LNCaP clone FGC (cell line): ENCODE measurements around the gene CIDEA.
A peak's percentile ranks its signal among the peaks of the same experiment; 100 is the strongest.

Experiments
- DNase-seq: peaks from one replicate; pipeline ENCODE4 v3.0.0-alpha.2; 2011; ENCODE audit warnings: low read depth
- H3K4me3 ChIP-seq: 2 replicates; pipeline ENCODE4 v1.5.1; 2011; ENCODE audit warnings: mild to moderate bottlenecking, low read depth, low read length, control low read depth
- TF ChIP-seq, protein P1 (sequence below): IDR thresholded peaks from 2 replicates; pipeline ENCODE4 v1.5.1; 2012; ENCODE audit warnings: mild to moderate bottlenecking; ENCODE audit not compliant: control insufficient read depth, insufficient read depth; ENCODE audit errors: extremely low read depth

Gene CIDEA

GRCh38 chr18:12255626-12256026 is 1.5 kb downstream of the CIDEA start:
- H3K4me3 ChIP-seq: no peak overlapping the region
- TF ChIP-seq, protein P1, sequence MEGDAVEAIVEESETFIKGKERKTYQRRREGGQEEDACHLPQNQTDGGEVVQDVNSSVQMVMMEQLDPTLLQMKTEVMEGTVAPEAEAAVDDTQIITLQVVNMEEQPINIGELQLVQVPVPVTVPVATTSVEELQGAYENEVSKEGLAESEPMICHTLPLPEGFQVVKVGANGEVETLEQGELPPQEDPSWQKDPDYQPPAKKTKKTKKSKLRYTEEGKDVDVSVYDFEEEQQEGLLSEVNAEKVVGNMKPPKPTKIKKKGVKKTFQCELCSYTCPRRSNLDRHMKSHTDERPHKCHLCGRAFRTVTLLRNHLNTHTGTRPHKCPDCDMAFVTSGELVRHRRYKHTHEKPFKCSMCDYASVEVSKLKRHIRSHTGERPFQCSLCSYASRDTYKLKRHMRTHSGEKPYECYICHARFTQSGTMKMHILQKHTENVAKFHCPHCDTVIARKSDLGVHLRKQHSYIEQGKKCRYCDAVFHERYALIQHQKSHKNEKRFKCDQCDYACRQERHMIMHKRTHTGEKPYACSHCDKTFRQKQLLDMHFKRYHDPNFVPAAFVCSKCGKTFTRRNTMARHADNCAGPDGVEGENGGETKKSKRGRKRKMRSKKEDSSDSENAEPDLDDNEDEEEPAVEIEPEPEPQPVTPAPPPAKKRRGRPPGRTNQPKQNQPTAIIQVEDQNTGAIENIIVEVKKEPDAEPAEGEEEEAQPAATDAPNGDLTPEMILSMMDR: no peak
- no peak for DNase-seq

DNA sequence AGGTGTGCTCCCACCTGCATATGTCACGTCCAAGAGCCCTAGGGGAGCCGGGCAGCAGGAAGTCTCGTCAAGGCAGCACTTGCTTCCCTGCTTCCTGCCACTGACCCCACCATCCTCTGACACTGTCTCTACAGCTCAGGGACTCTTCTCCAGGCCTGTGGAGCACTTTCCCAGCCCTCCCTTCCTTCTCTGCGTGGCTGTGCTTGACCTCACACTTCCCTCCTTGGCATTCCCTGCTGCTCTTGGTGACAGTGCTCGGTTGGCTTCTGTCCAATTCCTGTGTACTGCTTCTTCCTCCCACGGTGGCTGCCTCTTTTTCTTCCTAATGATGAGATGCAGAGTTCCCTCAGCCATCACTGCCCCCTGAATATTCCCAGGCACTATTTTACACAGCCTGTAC is 2.8 kb downstream of the CIDEA start:
- no peak overlapping the region for H3K4me3 ChIP-seq
- DNase-seq: no peak

GRCh38 chr18:12257996-12258718 is 4.0 kb downstream of the CIDEA start:
- no peak for DNase-seq
- H3K4me3 ChIP-seq: no peak overlapping the region
- TF ChIP-seq, protein P1: no peak

More for the DNA sequence above, 2.8 kb downstream of the CIDEA start:
- TF ChIP-seq, protein P1: no peak

- no peak overlapping the region for H3K4me3 ChIP-seq
- no peak for DNase-seq
- TF ChIP-seq, protein P1: no peak
These were observed 4.9 kb downstream of the CIDEA start for GRCh38 chr18:12258719-12259705.

DNA sequence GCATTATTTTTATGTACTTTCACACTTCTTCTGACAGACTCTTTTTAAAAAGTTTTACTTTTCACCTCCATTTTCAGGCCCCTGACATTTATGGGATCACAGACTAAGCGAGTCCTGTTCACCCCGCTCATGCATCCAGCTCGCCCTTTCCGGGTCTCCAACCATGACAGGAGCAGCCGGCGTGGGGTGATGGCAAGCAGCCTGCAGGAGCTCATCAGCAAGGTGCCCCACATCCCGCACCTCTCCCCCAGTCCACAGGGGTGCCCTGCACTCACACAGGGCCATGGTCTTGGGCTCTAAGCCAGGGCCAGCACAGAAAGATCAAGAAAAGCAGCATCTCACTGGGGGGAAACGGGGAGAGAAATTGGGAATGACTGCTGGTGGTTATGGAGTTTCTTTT is 8.6 kb downstream of the CIDEA start:
- no peak overlapping the region for H3K4me3 ChIP-seq
- TF ChIP-seq, protein P1: no peak
- no peak for DNase-seq

- TF ChIP-seq, protein P1: no peak
- H3K4me3 ChIP-seq: no peak overlapping the region
- DNase-seq: peak; percentile 92
These were observed 10.7 kb downstream of the CIDEA start for GRCh38 chr18:12264864-12265263.
